ENCODE measurements around the gene C1orf35.

C1orf35 gene

GRCh38 chr1:228063251-228064191 lies 39.6 kb downstream of the C1orf35 start:
- DNase-seq (ENCODE audit: low read depth), result no peak

- DNase-seq (ENCODE audit: low read depth), result no peak
Observed at GRCh38 chr1:228062812-228063211, 40.3 kb downstream of the C1orf35 start.

GRCh38 chr1:228062085-228062791 lies 40.9 kb downstream of the C1orf35 start:
- no peak for DNase-seq (ENCODE audit: low read depth)

- no peak for DNase-seq (ENCODE audit: low read depth)
Observed at GRCh38 chr1:228061411-228062084, 41.6 kb downstream of the C1orf35 start.

- no peak for DNase-seq (ENCODE audit: low read depth)
Observed at GRCh38 chr1:228060458-228061190, 42.5 kb downstream of the C1orf35 start.

GRCh38 chr1:228059634-228060457 lies 43.3 kb downstream of the C1orf35 start:
- no peak for DNase-seq (ENCODE audit: low read depth)

GRCh38 chr1:228058949-228059633 lies 44.0 kb downstream of the C1orf35 start:
- DNase-seq (ENCODE audit: low read depth), result no peak

GRCh38 chr1:228058172-228058948 lies 44.8 kb downstream of the C1orf35 start:
- no peak for DNase-seq (ENCODE audit: low read depth)

All from GM04503 (cell line).